Measurements from ENCODE around the gene KCTD2.
"Not testable (repeated sequence)": the region's sequence is repeated elsewhere in the genome, so short reads cannot be mapped to it uniquely, and the experiment has no call there.

Gene KCTD2

GRCh38 chr17:75046407-75047289 is at the start of gene KCTD2, which contains the start of gene ATP5PD:
Gene KCTD2, plus strand, starts transcription at chr17:75047225. Its CDS starts 26 bp downstream, at chr17:75047251.
Gene ATP5PD, minus strand, starts transcription at chr17:75046969. Its CDS starts 4,319 bp downstream, at chr17:75042650.
- DNase-seq: peak; percentile 97

- no peak for DNase-seq
These were observed 48.2 kb upstream of the KCTD2 start for GRCh38 chr17:74998783-74999182.

- DNase-seq: no peak
These were observed 47.5 kb upstream of the KCTD2 start for GRCh38 chr17:74999523-74999922.

- DNase-seq: no peak
These were observed 44.8 kb upstream of the KCTD2 start for GRCh38 chr17:75001915-75002843.

- DNase-seq: no peak
These were observed 43.7 kb upstream of the KCTD2 start for GRCh38 chr17:75003070-75003956.

- DNase-seq: no peak
These were observed 43.1 kb upstream of the KCTD2 start for GRCh38 chr17:75003957-75004355.

- DNase-seq: no peak
These were observed 42.7 kb upstream of the KCTD2 start for GRCh38 chr17:75004371-75004770.

GRCh38 chr17:75005291-75005690 is 41.7 kb upstream of the KCTD2 start:
- DNase-seq: no peak

GRCh38 chr17:75006084-75006483 is 40.9 kb upstream of the KCTD2 start:
- not testable (repeated sequence) for DNase-seq

- DNase-seq: no peak
These were observed 40.4 kb upstream of the KCTD2 start for GRCh38 chr17:75006653-75007052.

GRCh38 chr17:75008373-75008772 is 38.7 kb upstream of the KCTD2 start:
- DNase-seq: no peak

- no peak for DNase-seq
These were observed 37.8 kb upstream of the KCTD2 start for GRCh38 chr17:75009139-75009724.

- DNase-seq: no peak
These were observed 36.2 kb upstream of the KCTD2 start for GRCh38 chr17:75010683-75011400.

GRCh38 chr17:75011401-75012095 is 35.5 kb upstream of the KCTD2 start:
- no peak for DNase-seq

- no peak for DNase-seq
These were observed 35.0 kb upstream of the KCTD2 start for GRCh38 chr17:75012096-75012345.

- DNase-seq: peak; percentile 84
These were observed 34.5 kb upstream of the KCTD2 start, which contains the start of gene MRPL58 for GRCh38 chr17:75012346-75013091. Gene MRPL58, plus strand, starts transcription at chr17:75012670. Its CDS starts 17 bp downstream, at chr17:75012687.

GRCh38 chr17:75013092-75013559 is 33.9 kb upstream of the KCTD2 start:
- DNase-seq: no peak

GRCh38 chr17:75019146-75019545 is 27.9 kb upstream of the KCTD2 start:
- no peak for DNase-seq

- DNase-seq: no peak
These were observed 27.3 kb upstream of the KCTD2 start for GRCh38 chr17:75019710-75020109.

Data from CD4-positive, alpha-beta T cell treated with Interleukin-6 for 4 hours (primary cell).